Effector memory CD8-positive, alpha-beta T cell (primary cell): Measurements from ENCODE around the gene RAD9B.
"Not testable (repeated sequence)": the region's sequence is repeated elsewhere in the genome, so short reads cannot be mapped to it uniquely, and the experiment has no call there.

Experiments used
- ATAC-seq: fragments of 150-1000 bp; cut with Tn5 transposase; replicated peaks from 2 replicates; pipeline ENCODE4 v1.10.0; 2021; ENCODE audit warnings: mild to moderate bottlenecking, moderate library complexity
- DNase-seq, 3 experiments: peaks; one replicate each; pipeline ENCODE4 v3.0.0; 2021
- H3K27ac Mint-ChIP-seq, 2 donors: one replicate each; pipeline ENCODE4 v1.8.0; 2022; ENCODE audit warnings: mild to moderate bottlenecking in 2 of 2, mixed read lengths in 2 of 2, moderate library complexity in 2 of 2
- H3K27me3 Mint-ChIP-seq, 2 donors: one replicate each; pipeline ENCODE4 v1.8.0; 2022; ENCODE audit warnings: mixed read lengths in 2 of 2
- H3K36me3 Mint-ChIP-seq: one replicate; pipeline ENCODE4 v1.8.0; 2022; ENCODE audit warnings: mild to moderate bottlenecking, moderate library complexity, mixed read lengths; ENCODE audit not compliant: insufficient read depth
- H3K4me1 Mint-ChIP-seq, 2 donors: one replicate each; pipeline ENCODE4 v1.8.0; 2022; ENCODE audit warnings: low read depth in 2 of 2, mixed read lengths in 2 of 2
- H3K4me3 Mint-ChIP-seq, 2 donors: one replicate each; pipeline ENCODE4 v1.8.0; 2022; ENCODE audit warnings: mild to moderate bottlenecking in 2 of 2, mixed read lengths in 2 of 2, moderate library complexity in 2 of 2
- H3K9me3 Mint-ChIP-seq, 2 donors: one replicate each; pipeline ENCODE4 v1.8.0; 2022; ENCODE audit warnings: mixed read lengths in 2 of 2
- total RNA-seq, 9 experiments: gene quantifications; one replicate each; lab custom pipeline; 2026; lab: John Stamatoyannopoulos, UW

RAD9B gene
- total RNA-seq, result 0 to 2.6 (median 0.96) reads per million in 9 experiments

- peak; percentile 98 to 99 (median 98) for DNase-seq
- ATAC-seq, result peak; percentile 93
- Mint-ChIP-seq H3K9me3 (no peaks in the 10 kb centered on the region), H3K27me3 (no peaks in the 10 kb centered on the region), H3K36me3 (peaks cover 23% of the 10 kb centered on the region), H3K27ac (peak within 1 kb of the TSS; percentile 97 to 98), H3K4me3 (peak within 1 kb of the TSS; percentile 87 to 100), H3K4me1 (peaks cover 24 to 29% of the 10 kb centered on the region in 2 donors)
These were observed at the start of gene RAD9B, which contains the start of gene VPS29 for GRCh38 chr12:110501752-110502738. RAD9B (plus strand) TSS chr12:110502331; CDS start chr12:110502338, 7 bp downstream. VPS29 (minus strand) TSS chr12:110502111; CDS start chr12:110502051, 60 bp downstream.

GRCh38 chr12:110453569-110454296 is 48.4 kb upstream of the RAD9B start:
- no peak for ATAC-seq
- peaks cover 52% of the 10 kb centered on the region for H3K36me3 Mint-ChIP-seq
- no peaks in the 10 kb centered on the region for H3K9me3 Mint-ChIP-seq
- H3K4me1 Mint-ChIP-seq, result peaks cover 14 to 18% of the 10 kb centered on the region in 2 donors
- no peak overlapping the region for H3K4me3 Mint-ChIP-seq
- no peak overlapping the region for H3K27ac Mint-ChIP-seq
- no peak for DNase-seq
- H3K27me3 Mint-ChIP-seq, result no peaks in the 10 kb centered on the region

DNA sequence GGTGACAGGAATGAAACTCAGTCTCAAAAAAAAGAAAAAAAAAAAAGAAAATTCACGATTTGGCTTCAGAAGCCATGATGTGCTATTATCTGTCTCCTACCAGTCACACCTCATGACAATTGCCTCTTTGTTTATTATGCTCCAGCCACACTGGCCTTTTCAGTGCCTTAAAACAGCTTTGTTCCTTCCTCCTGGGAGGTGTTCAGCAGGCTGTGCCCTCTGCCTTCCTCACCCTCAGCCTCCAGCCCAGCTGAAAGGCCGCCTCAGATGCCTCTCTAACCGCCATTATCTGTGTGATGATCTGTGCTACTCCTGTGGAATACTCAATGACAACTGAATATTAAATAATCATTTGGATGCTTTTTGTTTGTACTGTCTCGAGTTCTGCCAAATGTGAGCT is 43.4 kb upstream of the RAD9B start:
- Mint-ChIP-seq H3K9me3 (no peaks in the 10 kb centered on the region), H3K36me3 (peaks cover 63% of the 10 kb centered on the region), H3K4me1 (peaks cover 2 to 10% of the 10 kb centered on the region in 2 donors), H3K4me3 (no peak overlapping the region), H3K27me3 (no peaks in the 10 kb centered on the region), H3K27ac (no peak overlapping the region)
- no peak for DNase-seq
- ATAC-seq, result no peak

GRCh38 chr12:110461189-110461588 is 40.9 kb upstream of the RAD9B start:
- H3K9me3 Mint-ChIP-seq, H3K4me1 Mint-ChIP-seq, DNase-seq, H3K4me3 Mint-ChIP-seq, H3K27ac Mint-ChIP-seq, ATAC-seq, H3K27me3 Mint-ChIP-seq: not testable (repeated sequence)
- H3K36me3 Mint-ChIP-seq, result peaks cover 56% of the 10 kb centered on the region

DNA sequence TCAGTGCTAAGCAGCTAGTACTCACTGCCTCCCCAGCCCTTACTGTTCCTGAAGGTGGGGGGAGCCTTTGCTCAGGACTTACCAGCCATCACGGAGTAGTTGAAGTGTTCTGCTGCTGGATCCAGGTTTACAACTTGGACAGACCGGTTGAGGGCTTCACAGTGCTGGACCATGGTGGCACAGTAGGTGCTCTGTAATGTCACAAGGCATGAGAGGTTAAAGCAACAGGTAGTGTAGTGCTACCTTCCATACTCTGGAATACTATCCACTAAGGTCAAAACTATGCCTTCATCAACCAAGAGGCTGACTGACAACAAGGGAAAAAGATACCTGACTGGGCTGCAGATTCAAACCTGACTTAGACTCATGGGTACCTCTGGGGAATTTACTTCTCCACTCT is 37.1 kb upstream of the RAD9B start:
- Mint-ChIP-seq H3K36me3 (peaks cover 42% of the 10 kb centered on the region), H3K27me3 (no peaks in the 10 kb centered on the region), H3K4me1 (peaks cover 13 to 28% of the 10 kb centered on the region in 2 donors), H3K4me3 (no peak overlapping the region), H3K9me3 (no peaks in the 10 kb centered on the region), H3K27ac (no peak overlapping the region)
- DNase-seq, result no peak
- ATAC-seq, result no peak

GRCh38 chr12:110465765-110466164 is 36.4 kb upstream of the RAD9B start:
- not testable (repeated sequence) for H3K27ac Mint-ChIP-seq, DNase-seq, ATAC-seq, H3K9me3 Mint-ChIP-seq, H3K27me3 Mint-ChIP-seq, H3K4me3 Mint-ChIP-seq
- Mint-ChIP-seq H3K4me1 (peaks cover 13 to 28% of the 10 kb centered on the region in 2 donors), H3K36me3 (peaks cover 42% of the 10 kb centered on the region)

DNA sequence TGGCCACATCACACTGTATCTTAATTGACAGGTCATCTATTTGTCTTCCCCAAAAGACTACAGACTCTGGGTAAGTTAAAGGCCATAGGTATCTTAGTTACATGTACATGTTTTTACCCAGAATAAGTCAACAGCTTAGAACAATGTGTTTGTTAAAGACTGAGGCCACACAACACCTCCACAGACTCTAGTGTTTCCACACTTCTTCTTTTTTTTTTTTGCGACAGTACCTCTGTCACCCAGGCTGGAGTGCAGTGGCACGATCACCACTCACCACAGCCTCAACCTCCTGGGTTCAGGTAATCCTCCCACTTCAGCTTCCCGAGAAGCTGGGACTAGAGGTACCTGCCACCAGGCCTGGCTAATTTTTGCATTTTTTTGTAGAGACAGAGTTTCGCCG is 35.3 kb upstream of the RAD9B start:
- H3K36me3 Mint-ChIP-seq, result peaks cover 36% of the 10 kb centered on the region
- H3K9me3 Mint-ChIP-seq, result no peaks in the 10 kb centered on the region

DNA sequence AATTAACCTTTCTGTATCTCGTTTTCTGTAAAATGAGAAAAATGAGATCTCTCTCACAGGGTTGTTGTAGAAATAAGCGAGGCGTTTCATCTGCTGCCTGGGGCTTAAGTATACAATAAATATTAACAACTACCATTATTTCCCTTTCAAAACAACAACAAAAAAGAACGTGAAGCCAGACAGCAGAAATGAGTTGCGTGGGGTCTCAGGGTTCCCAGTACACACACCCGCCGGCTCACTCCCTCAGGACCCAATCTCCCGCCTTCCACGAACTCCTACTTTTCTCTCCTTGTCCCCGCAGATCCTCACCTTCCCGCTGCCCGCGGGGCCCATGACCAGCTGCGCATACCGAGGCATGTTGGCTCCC is 34.3 kb upstream of the RAD9B start:
- ATAC-seq (no peak), DNase-seq (no peak)
- Mint-ChIP-seq H3K27me3 (no peaks in the 10 kb centered on the region), H3K36me3 (peaks cover 31% of the 10 kb centered on the region), H3K4me1 (peaks cover 13 to 23% of the 10 kb centered on the region in 2 donors), H3K4me3 (peak overlapping the region; percentile 87 to 93), H3K9me3 (no peaks in the 10 kb centered on the region), H3K27ac (peak overlapping the region; percentile 66 to 88)

More for the DNA sequence above, 35.3 kb upstream of the RAD9B start:
- ATAC-seq (no peak), DNase-seq (no peak)
- H3K4me1 Mint-ChIP-seq, result peaks cover 13 to 28% of the 10 kb centered on the region in 2 donors
- peak overlapping the region in 1 of 2 donors; percentile 66 for H3K27ac Mint-ChIP-seq
- H3K4me3 Mint-ChIP-seq, result peak overlapping the region in 1 of 2 donors; percentile 93
- no peaks in the 10 kb centered on the region for H3K27me3 Mint-ChIP-seq

DNA sequence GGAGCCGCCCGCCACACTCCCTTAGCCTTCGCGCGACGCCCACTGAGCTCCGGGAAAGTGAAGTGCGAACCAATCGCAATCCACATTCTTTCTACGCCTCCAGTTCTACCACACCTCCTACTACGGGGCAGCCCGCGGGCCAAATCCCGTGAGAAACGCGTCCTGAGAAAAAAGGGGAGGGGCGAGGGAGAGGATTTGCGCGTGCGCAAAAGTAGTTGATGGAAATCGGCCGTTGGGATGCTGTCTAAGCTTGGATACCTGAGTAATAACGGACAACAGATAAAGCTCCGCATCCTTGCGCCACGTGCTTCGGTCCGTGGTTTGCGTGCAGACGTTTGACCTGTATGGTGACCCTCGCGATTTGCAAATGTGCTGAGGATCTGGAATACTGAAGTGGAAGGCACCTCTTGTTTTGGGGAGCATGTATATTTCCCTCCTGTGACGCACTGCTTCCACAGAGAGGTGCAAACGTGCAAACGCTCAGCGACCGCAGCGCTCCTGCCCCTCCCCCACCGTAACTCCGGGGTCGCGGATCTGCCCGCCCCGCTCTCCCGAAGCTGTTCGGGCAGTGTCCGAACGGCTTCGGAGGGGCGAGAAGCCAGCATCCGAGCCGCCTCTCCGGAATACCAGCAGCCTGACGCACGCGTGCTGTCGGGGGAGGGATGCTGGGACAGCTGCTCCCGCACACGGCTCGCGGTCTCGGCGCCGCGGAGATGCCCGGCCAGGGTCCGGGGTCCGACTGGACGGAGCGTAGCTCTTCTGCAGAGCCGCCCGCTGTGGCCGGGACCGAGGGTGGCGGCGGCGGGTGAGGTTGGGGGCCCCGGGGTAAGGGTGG is 33.7 kb upstream of the RAD9B start, which contains the start of the genes FAM216A and GPN3:
Gene FAM216A (plus strand): TSS at position 632 of the 835 bp plus-strand sequence. CDS start 31 bp downstream, at position 663.
Gene GPN3 (minus strand): TSS at position 44 of the 835 bp plus-strand sequence. CDS start 54 bp downstream, outside the sequence.
- H3K27me3 Mint-ChIP-seq, result no peaks in the 10 kb centered on the region
- no peaks in the 10 kb centered on the region for H3K9me3 Mint-ChIP-seq
- H3K4me3 Mint-ChIP-seq, result peak within 1 kb of the TSS; percentile 87 to 93
- peaks cover 13 to 23% of the 10 kb centered on the region in 2 donors for H3K4me1 Mint-ChIP-seq
- H3K27ac Mint-ChIP-seq, result peak within 1 kb of the TSS; percentile 66 to 88
- ATAC-seq, result peak; percentile 85
- peaks cover 27% of the 10 kb centered on the region for H3K36me3 Mint-ChIP-seq
- peak; percentile 92 to 94 (median 94) for DNase-seq

GRCh38 chr12:110475426-110475825 is 26.7 kb upstream of the RAD9B start:
- Mint-ChIP-seq H3K4me1 (no peaks in the 10 kb centered on the region), H3K9me3 (no peaks in the 10 kb centered on the region), H3K27ac (no peak overlapping the region), H3K4me3 (no peak overlapping the region), H3K27me3 (no peaks in the 10 kb centered on the region), H3K36me3 (peaks cover 3% of the 10 kb centered on the region)
- ATAC-seq (no peak), DNase-seq (no peak)

GRCh38 chr12:110498984-110499706 is 3.0 kb upstream of the RAD9B start:
- no peaks in the 10 kb centered on the region for H3K27me3 Mint-ChIP-seq
- H3K9me3 Mint-ChIP-seq, result no peaks in the 10 kb centered on the region
- H3K36me3 Mint-ChIP-seq, result peaks cover 51% of the 10 kb centered on the region
- DNase-seq (no peak), ATAC-seq (no peak)
- H3K4me1 Mint-ChIP-seq, result peaks cover 24 to 29% of the 10 kb centered on the region in 2 donors
- H3K27ac Mint-ChIP-seq, result peak overlapping the region; percentile 32 to 46
- H3K4me3 Mint-ChIP-seq, result peak overlapping the region; percentile 23 to 100

GRCh38 chr12:110501399-110501751 is 756 bp upstream of the RAD9B start:
- ATAC-seq (peak; percentile 3), DNase-seq (no peak)
- H3K4me3 Mint-ChIP-seq, result peak overlapping the region; percentile 87 to 100
- H3K9me3 Mint-ChIP-seq, result no peaks in the 10 kb centered on the region
- H3K27me3 Mint-ChIP-seq, result no peaks in the 10 kb centered on the region
- peaks cover 29% of the 10 kb centered on the region for H3K36me3 Mint-ChIP-seq
- H3K4me1 Mint-ChIP-seq, result peaks cover 24 to 29% of the 10 kb centered on the region in 2 donors
- peak overlapping the region; percentile 97 to 98 for H3K27ac Mint-ChIP-seq
